SK-N-SH (cell line): ENCODE results near the gene PNPLA2.

Source experiments
- CTCF ChIP-seq: fragments of 200-600 bp; sonication (generic); IDR thresholded peaks from 2 replicates; pipeline ENCODE4 v1.6.1; 2017; ENCODE audit warnings: antibody characterized with exemption, mild to moderate bottlenecking, moderate library complexity
- EP300 ChIP-seq, 2 experiments: IDR thresholded peaks; 2 replicates each; pipeline versions ENCODE4 v1.4.0 to v1.6.1; 2012; ENCODE audit warnings: borderline replicate concordance in 1 of 2, low read depth in 1 of 2, low read length in 1 of 2
- MXI1 ChIP-seq: IDR thresholded peaks from 2 replicates; pipeline ENCODE4 v1.6.1; 2012; ENCODE audit warnings: mild to moderate bottlenecking, low read depth, low read length, improper control_type of control experiment
- NFIC ChIP-seq: IDR thresholded peaks from 2 replicates; pipeline ENCODE4 v1.4.0; 2012; ENCODE audit warnings: borderline replicate concordance
- POLR2AphosphoS5 ChIP-seq: IDR thresholded peaks from 2 replicates; pipeline ENCODE4 v1.6.1; 2012; ENCODE audit warnings: low read depth, low read length
- RCOR1 ChIP-seq: fragments of 150-350 bp; IDR thresholded peaks from 2 replicates; pipeline ENCODE4 v1.6.1; 2017; ENCODE audit warnings: antibody characterized with exemption, low read length
- RFX5 ChIP-seq: IDR thresholded peaks from 2 replicates; pipeline ENCODE4 v1.6.1; 2012; ENCODE audit warnings: mild to moderate bottlenecking, improper control_type of control experiment, low read length

GRCh38 chr11:792873-793272 is 25.8 kb upstream of the PNPLA2 start:
- TF ChIP-seq CTCF, result no peak
- no peak for TF ChIP-seq RCOR1
- TF ChIP-seq POLR2AphosphoS5, result no peak
- TF ChIP-seq RFX5, result no peak
- TF ChIP-seq EP300 (IDR thresholded peaks at IDR 0.05; ENCODE audit: borderline replicate concordance in 1 of 2, low read depth in 1 of 2, low read length in 1 of 2), result no peak
- TF ChIP-seq MXI1, result no peak
- TF ChIP-seq NFIC, result no peak
